GM23338 (cell line): ENCODE data around the gene R3HDM2. TPM values are rescaled to one million over a fixed set of nuclear protein-coding genes. Genes with fewer than 3 reads are reported as not detected.

ENCODE experiments used
- ATAC-seq: fragments of 200-7000 bp; cut with Tn5 transposase; 3 replicates; pipeline ENCODE4 v1.9.1; 2020
- DNase-seq: peaks from one replicate; pipeline ENCODE4 v3.0.0-alpha.2; 2015; ENCODE audit warnings: low spot score
- H2AFZ ChIP-seq: fragments of 200-600 bp; sonication (generic); 2 replicates; pipeline ENCODE4 v1.8.0; 2016; ENCODE audit warnings: antibody characterized with exemption, mild to moderate bottlenecking, moderate library complexity
- H3F3A ChIP-seq: fragments of 200-600 bp; sonication (generic); replicated peaks from 2 replicates; pipeline ENCODE4 v1.8.0; 2017; ENCODE audit warnings: antibody characterized with exemption, mixed run types, low read depth
- H3K27ac ChIP-seq: fragments of 200-600 bp; sonication (generic); 2 replicates; pipeline ENCODE4 v1.6.1; 2016; ENCODE audit warnings: low read depth
- H3K27me3 ChIP-seq: fragments of 200-600 bp; sonication (generic); 2 replicates; pipeline ENCODE4 v1.8.0; 2016; ENCODE audit warnings: mild to moderate bottlenecking, mixed run types, moderate library complexity; ENCODE audit not compliant: insufficient read depth
- H3K36me3 ChIP-seq: fragments of 200-600 bp; sonication (generic); 2 replicates; pipeline ENCODE4 v1.8.0; 2016; ENCODE audit warnings: mild to moderate bottlenecking; ENCODE audit not compliant: insufficient read depth
- H3K4me1 ChIP-seq: fragments of 200-600 bp; sonication (generic); 2 replicates; pipeline ENCODE4 v1.8.0; 2016; ENCODE audit warnings: mild to moderate bottlenecking, moderate library complexity; ENCODE audit not compliant: insufficient read depth
- H3K4me2 ChIP-seq: fragments of 200-600 bp; sonication (generic); 2 replicates; pipeline ENCODE4 v1.7.1; 2017; ENCODE audit warnings: mixed run types
- H3K4me3 ChIP-seq: fragments of 200-600 bp; sonication (generic); 2 replicates; pipeline ENCODE4 v1.6.1; 2016; ENCODE audit warnings: mixed run types
- H3K79me2 ChIP-seq: fragments of 200-600 bp; sonication (generic); replicated peaks from 2 replicates; pipeline ENCODE4 v1.8.0; 2017; ENCODE audit warnings: mild to moderate bottlenecking; ENCODE audit not compliant: insufficient read depth
- H3K9me2 ChIP-seq: fragments of 200-600 bp; sonication (generic); 2 replicates; pipeline ENCODE4 v1.8.0; 2017; ENCODE audit not compliant: insufficient read depth
- H4K20me1 ChIP-seq: fragments of 200-600 bp; sonication (generic); replicated peaks from 2 replicates; pipeline ENCODE4 v1.8.0; 2017; ENCODE audit warnings: mild to moderate bottlenecking; ENCODE audit not compliant: insufficient read depth
- H3K27ac Mint-ChIP-seq: 2 replicates; pipeline ENCODE4 v1.8.0; 2020; ENCODE audit warnings: inconsistent platforms, mild to moderate bottlenecking, moderate library complexity, mixed read lengths
- H3K27me3 Mint-ChIP-seq: 3 replicates; pipeline ENCODE4 v1.8.0; 2022; ENCODE audit warnings: low read depth, mild to moderate bottlenecking, moderate library complexity, mixed read lengths, inconsistent platforms; ENCODE audit not compliant: insufficient read depth, poor library complexity
- H3K36me3 Mint-ChIP-seq: 3 replicates; pipeline ENCODE4 v1.8.0; 2021; ENCODE audit warnings: low read depth, mild to moderate bottlenecking, inconsistent platforms, moderate library complexity, mixed read lengths
- H3K4me1 Mint-ChIP-seq: 3 replicates; pipeline ENCODE4 v1.8.0; 2020; ENCODE audit warnings: mild to moderate bottlenecking, inconsistent platforms, mixed read lengths
- H3K4me3 Mint-ChIP-seq: 3 replicates; pipeline ENCODE4 v1.8.0; 2021; ENCODE audit warnings: moderate library complexity, mild to moderate bottlenecking, inconsistent platforms, mixed read lengths
- H3K9me3 Mint-ChIP-seq: 3 replicates; pipeline ENCODE4 v1.8.0; 2020; ENCODE audit warnings: moderate library complexity, mild to moderate bottlenecking, inconsistent platforms, mixed read lengths
- CTCF ChIP-seq, 2 experiments: fragments of 200-600 bp in 1 of 2; sonication (generic) in 1 of 2; conservative IDR thresholded peaks; 2 replicates each; pipeline versions ENCODE4 v1.5.1 to v1.6.1; 2016 to 2017; ENCODE audit warnings: antibody characterized with exemption in 2 of 2, low read depth in 2 of 2, mild to moderate bottlenecking in 2 of 2, moderate library complexity in 1 of 2
- ETS1 ChIP-seq: IDR thresholded peaks from 2 replicates; pipeline ENCODE4 v1.6.1; 2016; ENCODE audit warnings: antibody characterized with exemption
- EZH2 ChIP-seq: fragments of 200-600 bp; sonication (generic); IDR thresholded peaks from one replicate; pipeline ENCODE4 v1.8.0; 2017; ENCODE audit warnings: antibody characterized with exemption, mild to moderate bottlenecking, low read depth; ENCODE audit not compliant: unreplicated experiment
- NANOG ChIP-seq: IDR thresholded peaks from 2 replicates; pipeline ENCODE4 v1.6.1; 2016; ENCODE audit warnings: antibody characterized with exemption, borderline replicate concordance
- POLR2AphosphoS5 ChIP-seq: IDR thresholded peaks from 2 replicates; pipeline ENCODE4 v1.6.1; 2016; ENCODE audit warnings: antibody characterized with exemption, low read depth
- REST ChIP-seq: IDR thresholded peaks from one replicate; pipeline ENCODE4 v1.6.1; 2018; ENCODE audit warnings: antibody characterized with exemption; ENCODE audit not compliant: unreplicated experiment
- STAT1 ChIP-seq: IDR thresholded peaks from one replicate; pipeline ENCODE4 v1.6.1; 2016; ENCODE audit warnings: antibody characterized with exemption; ENCODE audit not compliant: unreplicated experiment
- ZNF114 ChIP-seq: fragments of 250-450 bp; sonication (Bioruptor Pico); IDR thresholded peaks from 2 replicates; pipeline ENCODE4 v1.5.0; 2020; ENCODE audit warnings: mild to moderate bottlenecking, moderate library complexity
- polyA plus RNA-seq: library from polyadenylated mRNA; unstranded; fragments of >200 nt; fragmentation: Nextera tagmentation; extraction: Ambion mirVana; gene quantifications from 2 replicates; pipeline ENCODE4 v1.2.1, GENCODE V29; 2016
- total RNA-seq: library from RNA; depleted of rRNA; stranded (reverse); fragments of >200 nt; shearing (Covaris generic); gene quantifications from 2 replicates; pipeline ENCODE4 v1.2.3, GENCODE V29; 2014

R3HDM2 gene
- total and polyA plus RNA-seq, 2 experiments from 2014 or later, result 9.6 to 19.6 TPM

GRCh38 chr12:57470286-57470969, 39.6 kb upstream of the R3HDM2 start:
- Mint-ChIP-seq H3K4me3 (no peak overlapping the region), H3K27ac (no peak overlapping the region), H3K9me3 (no peaks in the 10 kb centered on the region), H3K27me3 (peaks cover 36% of the 10 kb centered on the region), H3K4me1 (peaks cover 10% of the 10 kb centered on the region), H3K36me3 (peaks cover 15% of the 10 kb centered on the region; the same call in 2 of the 3 replicates)
- Histone ChIP-seq H3K4me3 (no peak overlapping the region), H3F3A (peaks cover 5% of the 10 kb centered on the region), H4K20me1 (no peaks in the 10 kb centered on the region), H3K9me2 (no peaks in the 10 kb centered on the region), H3K27me3 (peaks cover 36% of the 10 kb centered on the region), H3K4me2 (no peak overlapping the region), H3K4me1 (peaks cover 10% of the 10 kb centered on the region; the same call in 1 of the 2 replicates), H2AFZ (no peak overlapping the region), H3K79me2 (no peaks in the 10 kb centered on the region), H3K36me3 (no peaks in the 10 kb centered on the region), H3K27ac (no peak overlapping the region)
- TF ChIP-seq REST (no peak), EZH2 (no peak), STAT1 (no peak), POLR2AphosphoS5 (no peak), CTCF (conservative IDR thresholded peaks at IDR 0.05; ENCODE audit: low read depth in 2 of 2) (no peak), ETS1 (no peak), ZNF114 (CRISPR knock-in tag) (no peak), NANOG (no peak)
- DNase-seq (no peak), ATAC-seq (no peak)
